K562 (cell line): ENCODE data around the gene BEST2. TPM values are rescaled to one million over a fixed set of nuclear protein-coding genes. Genes with fewer than 3 reads are reported as not detected.

Experiments
- CLOCK ChIP-seq: fragments of 250-450 bp; sonication (Bioruptor Pico); IDR thresholded peaks from 2 replicates; pipeline ENCODE4 v1.4.0; 2020; ENCODE audit warnings: mild to moderate bottlenecking, moderate library complexity, borderline replicate concordance
- CUX1 ChIP-seq: fragments of 200-800 bp; sonication (Bioruptor generic); IDR thresholded peaks from 2 replicates; pipeline ENCODE4 v1.6.1; 2016; ENCODE audit warnings: missing genetic modification characterization, missing compliant biosample characterization
- HNRNPUL1 ChIP-seq: fragments of 200-400 bp; formaldehyde crosslinking; IDR thresholded peaks from 2 replicates; pipeline ENCODE4 v1.6.1; 2017; ENCODE audit warnings: low read length
- TOE1 ChIP-seq, 2 experiments: fragments of 450-650 bp in 1 of 2; sonication (generic) in 1 of 2; formaldehyde crosslinking in 1 of 2; IDR thresholded peaks; 2 replicates each; pipeline versions ENCODE4 v1.7.1 to v1.8.0; 2016 to 2022; ENCODE audit warnings: borderline replicate concordance in 2 of 2, mild to moderate bottlenecking in 2 of 2, antibody characterized with exemption in 1 of 2, inconsistent platforms in 1 of 2, low read depth in 1 of 2, missing genetic modification reagents in 1 of 2, moderate library complexity in 1 of 2
- ZBTB49 ChIP-seq: sonication (generic); formaldehyde crosslinking; IDR thresholded peaks from 2 replicates; pipeline ENCODE4 v1.8.0; 2022; ENCODE audit warnings: missing genetic modification reagents, mild to moderate bottlenecking, borderline replicate concordance
- ZNF551 ChIP-seq: fragments of 250-450 bp; sonication (Bioruptor Pico); IDR thresholded peaks from 2 replicates; pipeline ENCODE4 v1.5.0; 2021; ENCODE audit warnings: mild to moderate bottlenecking, moderate library complexity
- polyA plus RNA-seq, 8 experiments: library from polyadenylated mRNA; depleted of rRNA in 4 of 8; stranded (reverse) in 5 of 8; unstranded in 3 of 8; fragments of >200 nt; fragmentation: Nextera tagmentation in 2 of 8; fragmentation: Illumina TruSeq in 1 of 8; extraction: Ambion mirVana in 2 of 8; extraction: Trizol in 1 of 8; gene quantifications; 2 replicates each; pipeline versions ENCODE4 v1.2.1 to v1.2.3, GENCODE V29; 2011 to 2014; ENCODE audit warnings: inconsistent platforms in 1 of 8, missing spikeins in 1 of 8
- total RNA-seq, 7 experiments: library from RNA; depleted of rRNA in 6 of 7; stranded (reverse); fragments of >200 nt in 6 of 7; fragmentation: Illumina TruSeq in 2 of 7; extraction: Trizol in 2 of 7; gene quantifications; 2 replicates each; pipeline versions ENCODE4 v1.2.1 to v1.2.3, GENCODE V29; 2011 to 2021; ENCODE audit warnings: low replicate concordance in 1 of 7

BEST2 gene
- total and polyA plus RNA-seq, 9 of the 15 experiments (the other 6 are each of a cell fraction or from before 2014, with no cell fraction given): not detected

DNA sequence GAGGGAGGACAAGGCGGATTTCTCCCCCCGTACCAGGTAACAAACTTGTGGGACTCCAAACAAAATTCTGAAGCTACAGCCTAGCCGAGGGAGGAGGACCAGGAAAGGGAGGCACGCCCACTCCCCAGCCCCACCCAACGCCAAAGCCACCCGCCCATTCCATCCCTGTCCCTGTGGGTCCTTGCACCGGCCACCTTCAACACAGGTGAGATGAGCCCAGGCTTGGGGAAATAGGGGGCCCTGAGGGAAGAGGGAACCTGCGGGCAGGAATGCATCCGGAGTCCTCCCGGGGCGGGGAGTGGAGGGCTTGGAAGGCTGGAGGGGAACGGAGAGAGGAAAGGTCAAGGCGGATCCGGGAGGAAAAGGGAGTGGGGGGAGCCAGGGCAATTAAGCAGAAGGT lies at the start of gene BEST2 (continued):
- TF ChIP-seq CUX1 (CRISPR knock-in tag) (no peak), ZNF551 (CRISPR knock-in tag) (no peak), CLOCK (CRISPR knock-in tag) (no peak), TOE1 (IDR thresholded peaks at IDR 0.05; ENCODE audit: borderline replicate concordance) (no peak), TOE1 (CRISPR knock-in tag; IDR thresholded peaks at IDR 0.05; ENCODE audit: borderline replicate concordance, low read depth) (no peak), HNRNPUL1 (no peak), ZBTB49 (CRISPR knock-in tag) (no peak)
